GM12875 (cell line): ENCODE results near the gene DDX59.

Source experiments
- H3K4me3 ChIP-seq: one replicate; pipeline ENCODE4 v1.5.1; 2011; ENCODE audit warnings: low read depth, low read length, control low read depth
- CTCF ChIP-seq: IDR thresholded peaks from 2 replicates; pipeline ENCODE4 v1.5.1; 2011; ENCODE audit warnings: low read depth, mild to moderate bottlenecking, control low read depth, inconsistent platforms, low read length, moderate library complexity, borderline replicate concordance; ENCODE audit not compliant: insufficient read depth

DDX59 gene

GRCh38 chr1:200629876-200630514, 39.7 kb downstream of the DDX59 start:
- H3K4me3 ChIP-seq, result no peak overlapping the region
- TF ChIP-seq CTCF, result no peak

GRCh38 chr1:200628223-200628881, 41.4 kb downstream of the DDX59 start:
- no peak for TF ChIP-seq CTCF
- H3K4me3 ChIP-seq, result no peak overlapping the region

- no peak for TF ChIP-seq CTCF
- H3K4me3 ChIP-seq, result no peak overlapping the region
These were observed 42.0 kb downstream of the DDX59 start for GRCh38 chr1:200627575-200628222.

GRCh38 chr1:200626853-200627534, 42.7 kb downstream of the DDX59 start:
- no peak for TF ChIP-seq CTCF
- no peak overlapping the region for H3K4me3 ChIP-seq

GRCh38 chr1:200625381-200625824, 44.3 kb downstream of the DDX59 start:
- no peak for TF ChIP-seq CTCF
- H3K4me3 ChIP-seq, result no peak overlapping the region

- no peak overlapping the region for H3K4me3 ChIP-seq
- TF ChIP-seq CTCF, result no peak
These were observed 44.9 kb downstream of the DDX59 start for GRCh38 chr1:200624679-200625335.
